Measurements from ENCODE around the gene JAM2.

JAM2 gene

DNA sequence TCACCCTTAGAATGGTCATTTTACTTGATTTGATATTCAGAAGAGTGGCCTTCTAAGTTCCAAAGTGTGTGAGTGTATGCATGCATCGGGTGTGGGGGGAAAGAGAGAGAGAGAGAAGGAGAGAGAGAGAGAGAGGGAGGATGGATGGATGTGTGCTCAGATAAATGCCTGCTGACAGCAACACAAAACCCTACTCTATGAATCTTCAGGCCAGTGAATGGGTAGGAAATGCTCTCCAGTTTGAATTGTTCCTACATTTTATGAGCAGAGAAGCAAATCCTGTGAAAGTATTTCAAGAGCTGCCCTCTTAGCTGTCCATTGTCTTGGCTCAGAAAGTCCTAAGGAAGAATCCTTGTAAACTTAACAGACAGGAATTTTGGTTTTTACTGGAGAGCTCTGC, 7.4 kb downstream of the JAM2 start:
- Histone ChIP-seq H3K4me2 (ENCODE audit: low read length, poor library complexity, severe bottlenecking) (no peak overlapping the region), H3K27ac (ENCODE audit: low read length, poor library complexity, severe bottlenecking) (no peak overlapping the region), H3K9ac (ENCODE audit: low read length) (no peak overlapping the region), H2BK120ac (ENCODE audit: low read depth, low read length) (no peak overlapping the region), H4K8ac (ENCODE audit: low read length) (no peak overlapping the region), H3K4me3 (ENCODE audit: insufficient read depth in 1 of 2, low read depth in 1 of 2, low read length in 2 of 2) (no peak overlapping the region), H3K4ac (ENCODE audit: low read depth in 1 of 2, low read length in 2 of 2) (no peak overlapping the region), H4K91ac (ENCODE audit: low read length) (no peak overlapping the region), H2BK15ac (ENCODE audit: low read depth, poor library complexity, severe bottlenecking) (no peak overlapping the region), H3K14ac (ENCODE audit: low read length in 2 of 2) (no peak overlapping the region), H2BK5ac (ENCODE audit: low read depth, low read length, poor library complexity, severe bottlenecking) (no peak overlapping the region), H2AK5ac (ENCODE audit: low read length, severe bottlenecking) (no peak overlapping the region), H3K36me3 (ENCODE audit: control insufficient read depth in 1 of 2, insufficient read depth in 2 of 2, low read depth in 1 of 2, low read length in 2 of 2) (no peaks in the 10 kb centered on the region), H3K79me1 (replicated peaks; ENCODE audit: low read length, poor library complexity, severe bottlenecking) (no peaks in the 10 kb centered on the region), H2BK12ac (ENCODE audit: low read length in 2 of 2) (no peak overlapping the region), H3K9me3 (ENCODE audit: control insufficient read depth, low read length) (no peaks in the 10 kb centered on the region), H3K18ac (ENCODE audit: low read depth in 1 of 2, low read length in 2 of 2) (no peak overlapping the region), H3K4me1 (ENCODE audit: control insufficient read depth, insufficient read depth, low read depth, low read length) (no peaks in the 10 kb centered on the region), H3K27me3 (ENCODE audit: control insufficient read depth in 1 of 2, insufficient read depth in 1 of 2, low read length in 2 of 2) (no peaks in the 10 kb centered on the region), H3K23ac (ENCODE audit: low read length in 2 of 2) (no peak overlapping the region), H2AFZ (ENCODE audit: low read depth, low read length) (no peak overlapping the region)
- WGBS: 60% methylated on average over 1 of the region's 1 CpG
- DNase-seq: no peak

DNA sequence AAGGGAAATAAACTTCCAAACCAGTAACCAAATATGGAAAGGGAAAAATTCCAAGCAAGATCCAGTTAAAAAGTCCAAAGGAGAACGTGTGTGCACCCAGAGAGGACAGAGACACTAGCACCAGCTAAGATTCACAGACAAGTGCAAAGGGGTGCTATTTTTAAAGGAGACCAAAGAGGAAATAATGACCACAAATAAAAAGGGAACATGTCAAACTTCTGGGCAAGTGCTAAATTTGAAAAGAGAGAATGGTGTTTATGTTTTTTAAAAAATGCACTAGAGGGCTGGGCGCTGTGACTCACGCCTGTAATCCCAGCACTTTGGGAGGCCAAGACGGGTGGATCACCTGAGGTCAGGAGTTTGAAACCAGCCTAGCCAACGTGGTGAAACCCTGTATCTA, 8.6 kb downstream of the JAM2 start:
- Histone ChIP-seq H3K79me1 (replicated peaks; ENCODE audit: low read length, poor library complexity, severe bottlenecking) (no peaks in the 10 kb centered on the region), H2AK5ac (ENCODE audit: low read length, severe bottlenecking) (no peak overlapping the region), H3K4ac (ENCODE audit: low read depth in 1 of 2, low read length in 2 of 2) (no peak overlapping the region), H4K91ac (ENCODE audit: low read length) (no peak overlapping the region), H3K23ac (ENCODE audit: low read length in 2 of 2) (no peak overlapping the region), H3K27me3 (ENCODE audit: control insufficient read depth in 1 of 2, insufficient read depth in 1 of 2, low read length in 2 of 2) (no peaks in the 10 kb centered on the region), H3K9ac (ENCODE audit: low read length) (no peak overlapping the region), H3K4me1 (ENCODE audit: control insufficient read depth, insufficient read depth, low read depth, low read length) (no peaks in the 10 kb centered on the region), H3K36me3 (ENCODE audit: control insufficient read depth in 1 of 2, insufficient read depth in 2 of 2, low read depth in 1 of 2, low read length in 2 of 2) (no peaks in the 10 kb centered on the region), H2BK15ac (ENCODE audit: low read depth, poor library complexity, severe bottlenecking) (no peak overlapping the region), H3K14ac (ENCODE audit: low read length in 2 of 2) (no peak overlapping the region), H3K27ac (ENCODE audit: low read length, poor library complexity, severe bottlenecking) (no peak overlapping the region), H3K9me3 (ENCODE audit: control insufficient read depth, low read length) (no peaks in the 10 kb centered on the region), H2AFZ (ENCODE audit: low read depth, low read length) (no peak overlapping the region), H3K4me3 (ENCODE audit: insufficient read depth in 1 of 2, low read depth in 1 of 2, low read length in 2 of 2) (no peak overlapping the region), H3K4me2 (ENCODE audit: low read length, poor library complexity, severe bottlenecking) (no peak overlapping the region), H4K8ac (ENCODE audit: low read length) (no peak overlapping the region), H2BK120ac (ENCODE audit: low read depth, low read length) (no peak overlapping the region), H2BK5ac (ENCODE audit: low read depth, low read length, poor library complexity, severe bottlenecking) (no peak overlapping the region), H3K18ac (ENCODE audit: low read depth in 1 of 2, low read length in 2 of 2) (no peak overlapping the region), H2BK12ac (ENCODE audit: low read length in 2 of 2) (no peak overlapping the region)
- DNase-seq: no peak
- WGBS: 70% methylated on average over 5 of the region's 5 CpGs

DNA sequence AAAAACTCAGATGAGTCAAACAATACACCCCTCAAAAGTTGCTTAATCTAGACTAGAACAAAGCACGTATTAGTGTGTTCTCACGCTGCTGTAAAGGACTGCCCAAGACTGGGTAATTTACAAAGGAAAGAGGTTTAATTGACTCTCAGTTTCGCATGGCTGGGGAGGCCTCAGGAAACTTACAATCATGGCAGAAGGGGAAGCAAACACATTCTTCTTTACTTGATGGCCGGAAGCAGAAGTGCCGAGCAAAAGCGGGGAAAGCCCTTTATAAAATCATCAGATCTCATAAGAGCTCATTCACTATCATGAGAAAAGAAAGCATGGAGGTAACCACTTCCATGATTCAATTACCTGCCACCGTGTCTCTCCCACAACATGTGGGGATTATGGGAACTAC, 10.1 kb downstream of the JAM2 start:
- no peak overlapping the region for H3K14ac ChIP-seq (ENCODE audit: low read length in 2 of 2)
- H3K23ac ChIP-seq (ENCODE audit: low read length in 2 of 2): no peak overlapping the region
- no peak overlapping the region for H2AK5ac ChIP-seq (ENCODE audit: low read length, severe bottlenecking)
- H2BK12ac ChIP-seq (ENCODE audit: low read length in 2 of 2): no peak overlapping the region
- 89% methylated on average over 6 of the region's 7 CpGs for WGBS
- no peak overlapping the region for H4K91ac ChIP-seq (ENCODE audit: low read length)
- H3K4ac ChIP-seq (ENCODE audit: low read depth in 1 of 2, low read length in 2 of 2): no peak overlapping the region
- no peak overlapping the region for H3K9ac ChIP-seq (ENCODE audit: low read length)
- no peak overlapping the region for H2BK5ac ChIP-seq (ENCODE audit: low read depth, low read length, poor library complexity, severe bottlenecking)
- no peaks in the 10 kb centered on the region for H3K36me3 ChIP-seq (ENCODE audit: control insufficient read depth in 1 of 2, insufficient read depth in 2 of 2, low read depth in 1 of 2, low read length in 2 of 2)
- no peak overlapping the region for H2AFZ ChIP-seq (ENCODE audit: low read depth, low read length)
- no peak overlapping the region for H3K27ac ChIP-seq (ENCODE audit: low read length, poor library complexity, severe bottlenecking)
- H3K4me3 ChIP-seq (ENCODE audit: insufficient read depth in 1 of 2, low read depth in 1 of 2, low read length in 2 of 2): no peak overlapping the region
- H3K4me2 ChIP-seq (ENCODE audit: low read length, poor library complexity, severe bottlenecking): no peak overlapping the region
- H2BK120ac ChIP-seq (ENCODE audit: low read depth, low read length): no peak overlapping the region
- no peaks in the 10 kb centered on the region for H3K9me3 ChIP-seq (ENCODE audit: control insufficient read depth, low read length)
- H3K4me1 ChIP-seq (ENCODE audit: control insufficient read depth, insufficient read depth, low read depth, low read length): no peaks in the 10 kb centered on the region
- no peak overlapping the region for H4K8ac ChIP-seq (ENCODE audit: low read length)
- no peaks in the 10 kb centered on the region for H3K27me3 ChIP-seq (ENCODE audit: control insufficient read depth in 1 of 2, insufficient read depth in 1 of 2, low read length in 2 of 2)
- no peak overlapping the region for H2BK15ac ChIP-seq (ENCODE audit: low read depth, poor library complexity, severe bottlenecking)
- H3K18ac ChIP-seq (ENCODE audit: low read depth in 1 of 2, low read length in 2 of 2): no peak overlapping the region
- no peaks in the 10 kb centered on the region for H3K79me1 ChIP-seq (replicated peaks; ENCODE audit: low read length, poor library complexity, severe bottlenecking)
- no peak for DNase-seq

DNA sequence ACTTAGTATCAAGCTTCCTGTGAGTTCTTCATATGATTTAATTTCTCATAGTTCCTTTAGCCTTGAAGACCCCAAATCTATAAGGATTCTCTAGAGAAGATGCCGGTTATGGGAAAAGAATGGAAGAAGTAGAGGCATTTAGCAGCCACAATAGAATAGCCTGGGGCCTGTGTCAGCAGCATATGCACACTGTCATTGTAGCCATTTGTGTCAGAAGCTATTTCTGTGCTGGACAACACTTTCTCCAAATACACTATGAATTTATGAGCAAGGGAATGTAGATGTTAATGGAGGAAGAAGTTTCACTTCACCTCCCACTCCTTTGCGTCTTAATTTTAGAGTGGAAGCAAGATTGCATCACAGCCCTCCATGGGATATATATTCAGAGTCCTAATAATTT, 17.4 kb downstream of the JAM2 start:
- no peak overlapping the region for H2BK15ac ChIP-seq (ENCODE audit: low read depth, poor library complexity, severe bottlenecking)
- H3K36me3 ChIP-seq (ENCODE audit: control insufficient read depth in 1 of 2, insufficient read depth in 2 of 2, low read depth in 1 of 2, low read length in 2 of 2): no peaks in the 10 kb centered on the region
- no peak overlapping the region for H3K14ac ChIP-seq (ENCODE audit: low read length in 2 of 2)
- H2AFZ ChIP-seq (ENCODE audit: low read depth, low read length): no peak overlapping the region
- no peak overlapping the region for H4K8ac ChIP-seq (ENCODE audit: low read length)
- no peak overlapping the region for H2BK120ac ChIP-seq (ENCODE audit: low read depth, low read length)
- H3K23ac ChIP-seq (ENCODE audit: low read length in 2 of 2): no peak overlapping the region
- H2BK12ac ChIP-seq (ENCODE audit: low read length in 2 of 2): no peak overlapping the region
- no peaks in the 10 kb centered on the region for H3K9me3 ChIP-seq (ENCODE audit: control insufficient read depth, low read length)
- H3K27ac ChIP-seq (ENCODE audit: low read length, poor library complexity, severe bottlenecking): no peak overlapping the region
- DNase-seq: no peak
- no peak overlapping the region for H3K4ac ChIP-seq (ENCODE audit: low read depth in 1 of 2, low read length in 2 of 2)
- H3K18ac ChIP-seq (ENCODE audit: low read depth in 1 of 2, low read length in 2 of 2): no peak overlapping the region
- H3K27me3 ChIP-seq (ENCODE audit: control insufficient read depth in 1 of 2, insufficient read depth in 1 of 2, low read length in 2 of 2): no peaks in the 10 kb centered on the region
- no peak overlapping the region for H3K4me2 ChIP-seq (ENCODE audit: low read length, poor library complexity, severe bottlenecking)
- no peak overlapping the region for H4K91ac ChIP-seq (ENCODE audit: low read length)
- H2BK5ac ChIP-seq (ENCODE audit: low read depth, low read length, poor library complexity, severe bottlenecking): no peak overlapping the region
- H2AK5ac ChIP-seq (ENCODE audit: low read length, severe bottlenecking): no peak overlapping the region
- no peak overlapping the region for H3K9ac ChIP-seq (ENCODE audit: low read length)
- no peaks in the 10 kb centered on the region for H3K79me1 ChIP-seq (replicated peaks; ENCODE audit: low read length, poor library complexity, severe bottlenecking)
- H3K4me1 ChIP-seq (ENCODE audit: control insufficient read depth, insufficient read depth, low read depth, low read length): no peaks in the 10 kb centered on the region
- no peak overlapping the region for H3K4me3 ChIP-seq (ENCODE audit: insufficient read depth in 1 of 2, low read depth in 1 of 2, low read length in 2 of 2)
- 75% methylated on average over 1 of the region's 2 CpGs for WGBS

Measured in mesenchymal stem cell (in vitro differentiated cells and primary cell).